Measurements from ENCODE around the gene CTNNA3. TPM values are rescaled to one million over a fixed set of nuclear protein-coding genes. Genes with fewer than 3 reads are reported as not detected.

Gene CTNNA3
- total RNA-seq, 1 donor from 2014 or later: not detected

DNA sequence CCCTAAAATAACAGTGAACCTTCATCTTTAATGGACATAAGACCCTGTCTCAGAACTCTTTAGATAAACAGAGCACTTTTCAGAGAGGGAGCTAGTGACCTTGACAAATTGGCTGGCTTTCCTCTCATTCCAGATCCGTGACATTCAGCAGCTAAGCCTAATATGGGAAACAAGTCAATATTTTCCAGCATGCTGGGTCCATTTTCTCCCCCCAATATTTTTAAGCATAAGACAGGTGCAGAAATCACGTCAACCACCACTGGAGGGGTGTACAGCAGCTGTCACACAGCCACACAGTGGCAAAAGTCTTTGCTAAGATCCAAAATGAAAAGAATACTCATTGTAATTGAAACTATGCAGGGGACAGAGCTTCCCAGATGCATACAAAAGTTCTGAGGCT is 744.1 kb downstream of the CTNNA3 start:
- intact Hi-C loops (cut with micrococcal nuclease): no loop called here

DNA sequence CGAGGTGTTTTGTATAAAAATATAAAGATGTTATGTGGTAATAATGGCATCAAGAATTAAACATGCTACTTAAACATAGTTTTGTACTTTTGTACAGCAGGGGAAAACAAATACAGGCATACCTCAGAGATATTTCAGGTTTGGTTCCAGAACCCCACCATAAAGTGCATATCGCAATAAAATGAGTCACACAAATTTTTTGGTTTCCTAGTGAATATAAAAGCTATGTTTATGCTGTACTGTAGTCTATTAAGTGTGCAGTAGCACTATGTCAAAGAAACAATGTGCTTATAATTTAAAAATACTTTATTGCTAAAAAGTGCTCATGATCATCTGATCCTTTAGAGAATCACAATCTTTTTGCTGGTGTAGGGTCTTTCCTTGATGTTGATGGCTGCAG is 752.4 kb downstream of the CTNNA3 start:
- intact Hi-C loops (cut with micrococcal nuclease): no loop called here

DNA sequence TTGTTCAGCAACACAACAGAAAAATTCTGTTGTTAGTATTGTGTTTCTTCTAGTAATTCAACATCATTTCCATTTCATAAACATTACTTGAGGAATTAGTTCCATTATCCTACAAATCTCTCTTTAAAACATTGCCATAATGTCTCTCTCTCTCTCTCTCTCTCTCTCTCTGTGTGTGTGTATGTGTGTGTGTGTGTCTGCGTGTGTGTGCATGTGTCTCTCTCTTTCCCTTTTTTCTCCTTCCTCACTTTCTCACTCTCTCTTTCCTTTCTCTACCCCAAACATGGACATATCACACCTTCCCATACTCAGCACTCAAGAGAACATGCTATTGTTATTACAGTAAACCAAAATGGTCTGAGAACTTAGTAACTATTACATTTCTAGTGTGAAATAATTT is 753.6 kb downstream of the CTNNA3 start:
- intact Hi-C loops (cut with micrococcal nuclease): no loop called here

DNA sequence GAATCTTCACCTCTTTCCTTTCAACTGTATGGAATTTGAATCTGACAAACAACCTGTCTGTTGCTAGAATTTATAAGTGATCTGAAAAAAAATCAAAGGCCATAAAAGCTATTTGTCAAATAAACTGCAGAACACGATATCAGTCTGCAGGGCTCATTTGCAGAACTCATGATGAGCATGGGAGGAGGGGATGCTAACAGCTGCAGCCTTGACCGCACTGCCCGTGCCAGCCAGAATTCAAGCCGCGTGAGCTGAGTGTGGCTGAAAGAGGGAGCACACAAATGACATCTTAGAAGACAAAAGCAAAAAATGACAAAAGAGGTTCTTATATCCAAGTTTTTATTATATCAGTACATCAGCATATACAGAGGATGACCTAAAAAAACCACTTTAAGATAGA is 754.5 kb downstream of the CTNNA3 start:
- intact Hi-C loops (cut with micrococcal nuclease): no loop called here

DNA sequence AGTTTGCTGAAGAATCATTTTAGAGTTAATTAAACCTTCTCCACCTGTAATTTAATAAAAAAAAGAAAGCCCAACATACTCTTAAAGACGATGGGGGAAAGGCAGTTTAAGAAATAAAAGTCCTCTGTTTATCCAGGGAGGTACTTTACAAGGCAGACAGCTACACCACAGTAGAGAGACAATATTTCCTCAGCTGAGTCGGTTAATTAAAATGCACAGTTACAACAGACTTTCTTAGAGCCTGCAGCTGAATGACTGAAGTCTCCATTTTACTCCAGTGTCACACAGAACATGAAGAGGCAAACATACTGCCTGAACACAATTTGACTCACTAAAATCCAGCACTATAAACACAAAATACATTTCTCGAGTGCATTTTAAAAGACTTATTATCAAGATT is 755.0 kb downstream of the CTNNA3 start:
- intact Hi-C loops (cut with micrococcal nuclease): no loop called here

DNA sequence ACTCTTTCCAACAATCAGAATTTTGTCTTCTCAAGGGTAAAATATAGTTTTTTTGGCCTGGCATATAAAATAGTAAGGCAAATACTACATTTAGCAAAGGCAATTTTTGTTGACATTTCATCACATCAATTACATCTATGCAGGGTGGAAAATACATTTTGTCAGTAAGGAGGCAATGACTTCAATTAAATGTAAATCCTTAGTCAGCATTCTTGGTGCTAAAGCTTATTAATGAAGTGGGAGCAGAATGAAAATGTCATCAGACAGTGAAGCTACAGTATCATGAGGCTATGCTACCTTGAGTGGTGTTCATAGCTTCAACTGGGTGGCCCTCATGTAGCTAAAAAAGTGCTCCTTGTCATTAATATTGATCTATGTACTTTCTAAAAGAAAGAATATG is 761.3 kb downstream of the CTNNA3 start:
- intact Hi-C loops (cut with micrococcal nuclease): no loop called here

DNA sequence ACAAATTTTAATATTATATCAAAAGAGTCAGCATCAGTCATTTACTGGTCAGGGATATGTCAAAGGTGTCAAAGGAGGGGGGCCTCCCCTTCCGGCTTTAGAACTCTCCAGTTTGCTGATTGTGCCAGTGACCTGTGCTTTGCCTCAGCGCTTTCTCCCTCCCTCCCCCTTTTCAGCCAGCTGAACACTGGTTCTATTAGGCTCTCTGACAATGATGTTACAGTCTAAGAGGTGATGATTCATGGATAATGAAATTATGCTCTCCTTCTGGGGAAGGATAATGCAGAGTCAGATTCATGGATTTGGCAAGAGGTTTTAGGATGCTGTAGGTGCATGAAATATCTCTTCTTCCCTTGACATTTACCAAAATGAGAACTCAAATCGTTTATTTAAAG is 764.0 kb downstream of the CTNNA3 start:
- intact Hi-C loops (cut with micrococcal nuclease): loop anchor here (1.0 kb wide), 2 partner anchors 752 to 848 kb away; no protein-coding TSS in a partner anchor

DNA sequence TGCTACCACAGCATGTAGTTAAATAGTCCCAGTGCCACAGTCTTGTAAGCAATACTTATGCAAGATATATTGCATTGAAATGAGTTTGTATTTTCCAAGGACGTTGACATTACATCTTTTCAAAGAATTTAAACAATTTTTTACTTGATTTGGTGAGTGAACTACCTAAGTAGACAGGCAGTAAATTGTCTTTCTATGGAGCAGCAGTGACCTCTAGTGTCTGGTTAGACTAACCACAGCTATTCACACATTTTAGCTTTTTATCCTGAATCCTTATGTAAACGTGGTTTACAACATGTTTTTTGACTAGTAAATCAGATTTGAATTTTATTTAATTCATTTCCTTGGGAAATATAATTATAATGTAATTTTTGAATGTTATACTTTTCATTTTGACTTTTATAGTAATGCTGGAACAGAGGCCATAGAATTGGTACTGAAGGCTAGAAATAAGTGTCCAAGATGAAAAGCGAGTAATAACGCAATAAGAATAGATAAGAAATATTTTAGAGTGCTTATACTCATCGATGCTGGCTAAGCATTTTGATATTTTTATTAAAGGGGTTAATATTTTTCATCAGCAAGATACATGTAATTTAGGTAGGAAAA is 764.6 kb downstream of the CTNNA3 start:
- intact Hi-C loops (cut with micrococcal nuclease): loop anchor here (1.0 kb wide), 2 partner anchors 751 to 849 kb away; no protein-coding TSS in a partner anchor

DNA sequence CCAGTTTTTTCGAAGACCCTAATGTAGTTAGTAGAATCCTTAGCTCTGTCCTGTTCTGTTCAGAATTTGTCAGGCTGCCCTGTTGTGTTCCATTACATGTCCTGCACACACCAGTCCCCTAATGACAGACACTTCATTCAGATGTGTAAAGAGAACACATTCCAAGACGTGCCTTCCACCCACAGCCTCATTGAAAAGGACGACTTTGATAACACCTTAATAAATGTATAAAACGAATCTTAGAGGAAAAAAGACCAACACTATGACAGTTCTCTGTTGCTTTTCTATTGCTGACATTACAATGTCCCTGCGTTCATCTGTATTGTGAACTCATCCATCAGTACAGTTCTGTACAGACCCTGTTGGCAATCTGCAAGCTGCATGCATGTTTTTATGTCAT is 766.6 kb downstream of the CTNNA3 start:
- intact Hi-C loops (cut with micrococcal nuclease): loop anchor here (5.0 kb wide), 1 partner anchor 593 kb away; no protein-coding TSS in a partner anchor

DNA sequence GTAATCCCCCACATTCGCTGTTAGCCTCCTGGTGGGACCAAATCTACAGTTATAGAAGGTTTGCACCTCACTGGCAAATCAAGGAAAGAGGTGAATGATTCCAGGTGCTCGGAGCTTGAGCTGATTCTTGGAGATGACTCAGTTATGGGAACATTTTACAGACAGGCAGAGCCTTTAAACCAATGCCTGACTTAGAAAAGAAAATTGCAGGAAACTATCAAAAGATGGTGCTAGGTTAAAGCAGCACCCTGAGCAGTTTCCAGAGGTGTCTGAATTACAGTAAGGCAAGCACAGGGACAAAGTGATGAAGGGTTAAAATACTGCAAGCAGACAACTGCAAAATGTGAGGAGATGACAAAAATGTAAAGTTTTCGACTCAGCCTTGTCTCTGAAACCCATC is 767.2 kb downstream of the CTNNA3 start:
- intact Hi-C loops (cut with micrococcal nuclease): loop anchor here (5.0 kb wide), 1 partner anchor 594 kb away; no protein-coding TSS in a partner anchor

DNA sequence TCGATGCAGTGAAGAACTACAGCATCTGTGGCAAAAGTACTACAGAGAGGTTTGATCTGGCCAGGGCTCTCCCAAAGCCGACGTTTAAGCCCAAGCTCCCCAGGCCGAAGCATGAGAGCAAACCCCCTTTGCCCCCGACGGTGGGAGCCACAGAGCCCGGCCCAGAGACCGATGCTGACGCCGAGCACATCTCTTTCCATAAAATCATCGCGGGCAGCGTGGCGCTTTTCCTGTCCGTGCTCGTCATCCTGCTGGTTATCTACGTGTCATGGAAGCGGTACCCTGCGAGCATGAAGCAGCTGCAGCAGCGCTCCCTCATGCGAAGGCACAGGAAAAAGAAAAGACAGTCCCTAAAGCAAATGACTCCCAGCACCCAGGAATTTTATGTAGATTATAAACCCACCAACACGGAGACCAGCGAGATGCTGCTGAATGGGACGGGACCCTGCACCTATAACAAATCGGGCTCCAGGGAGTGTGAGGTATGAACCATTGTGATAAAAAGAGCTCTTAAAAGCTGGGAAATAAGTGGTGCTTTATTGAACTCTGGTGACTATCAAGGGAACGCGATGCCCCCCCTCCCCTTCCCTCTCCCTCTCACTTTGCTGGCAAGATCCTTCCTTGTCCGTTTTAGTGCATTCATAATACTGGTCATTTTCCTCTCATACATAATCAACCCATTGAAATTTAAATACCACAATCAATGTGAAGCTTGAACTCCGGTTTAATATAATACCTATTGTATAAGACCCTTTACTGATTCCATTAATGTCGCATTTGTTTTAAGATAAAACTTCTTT is 767.8 kb downstream of the CTNNA3 start:
- intact Hi-C loops (cut with micrococcal nuclease): loop anchor here (5.0 kb wide), 1 partner anchor 594 kb away; no protein-coding TSS in a partner anchor

DNA sequence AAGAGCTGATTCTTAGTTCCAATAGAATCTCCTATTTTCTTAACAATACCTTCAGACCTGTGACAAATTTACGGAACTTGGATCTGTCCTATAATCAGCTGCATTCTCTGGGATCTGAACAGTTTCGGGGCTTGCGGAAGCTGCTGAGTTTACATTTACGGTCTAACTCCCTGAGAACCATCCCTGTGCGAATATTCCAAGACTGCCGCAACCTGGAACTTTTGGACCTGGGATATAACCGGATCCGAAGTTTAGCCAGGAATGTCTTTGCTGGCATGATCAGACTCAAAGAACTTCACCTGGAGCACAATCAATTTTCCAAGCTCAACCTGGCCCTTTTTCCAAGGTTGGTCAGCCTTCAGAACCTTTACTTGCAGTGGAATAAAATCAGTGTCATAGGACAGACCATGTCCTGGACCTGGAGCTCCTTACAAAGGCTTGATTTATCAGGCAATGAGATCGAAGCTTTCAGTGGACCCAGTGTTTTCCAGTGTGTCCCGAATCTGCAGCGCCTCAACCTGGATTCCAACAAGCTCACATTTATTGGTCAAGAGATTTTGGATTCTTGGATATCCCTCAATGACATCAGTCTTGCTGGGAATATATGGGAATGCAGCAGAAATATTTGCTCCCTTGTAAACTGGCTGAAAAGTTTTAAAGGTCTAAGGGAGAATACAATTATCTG is 768.6 kb downstream of the CTNNA3 start:
- intact Hi-C loops (cut with micrococcal nuclease): loop anchor here (5.0 kb wide), 1 partner anchor 595 kb away; no protein-coding TSS in a partner anchor

DNA sequence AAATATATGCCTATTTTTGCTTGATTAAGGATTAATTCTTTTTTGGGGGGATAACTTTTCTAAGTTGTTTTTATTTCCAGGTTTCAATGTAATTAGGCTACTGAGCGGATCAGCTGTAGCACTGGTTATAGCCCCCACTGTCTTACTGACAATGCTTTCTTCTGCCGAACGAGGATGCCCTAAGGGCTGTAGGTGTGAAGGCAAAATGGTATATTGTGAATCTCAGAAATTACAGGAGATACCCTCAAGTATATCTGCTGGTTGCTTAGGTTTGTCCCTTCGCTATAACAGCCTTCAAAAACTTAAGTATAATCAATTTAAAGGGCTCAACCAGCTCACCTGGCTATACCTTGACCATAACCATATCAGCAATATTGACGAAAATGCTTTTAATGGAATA is 769.2 kb downstream of the CTNNA3 start:
- intact Hi-C loops (cut with micrococcal nuclease): loop anchor here (5.0 kb wide), 1 partner anchor 595 kb away; no protein-coding TSS in a partner anchor

DNA sequence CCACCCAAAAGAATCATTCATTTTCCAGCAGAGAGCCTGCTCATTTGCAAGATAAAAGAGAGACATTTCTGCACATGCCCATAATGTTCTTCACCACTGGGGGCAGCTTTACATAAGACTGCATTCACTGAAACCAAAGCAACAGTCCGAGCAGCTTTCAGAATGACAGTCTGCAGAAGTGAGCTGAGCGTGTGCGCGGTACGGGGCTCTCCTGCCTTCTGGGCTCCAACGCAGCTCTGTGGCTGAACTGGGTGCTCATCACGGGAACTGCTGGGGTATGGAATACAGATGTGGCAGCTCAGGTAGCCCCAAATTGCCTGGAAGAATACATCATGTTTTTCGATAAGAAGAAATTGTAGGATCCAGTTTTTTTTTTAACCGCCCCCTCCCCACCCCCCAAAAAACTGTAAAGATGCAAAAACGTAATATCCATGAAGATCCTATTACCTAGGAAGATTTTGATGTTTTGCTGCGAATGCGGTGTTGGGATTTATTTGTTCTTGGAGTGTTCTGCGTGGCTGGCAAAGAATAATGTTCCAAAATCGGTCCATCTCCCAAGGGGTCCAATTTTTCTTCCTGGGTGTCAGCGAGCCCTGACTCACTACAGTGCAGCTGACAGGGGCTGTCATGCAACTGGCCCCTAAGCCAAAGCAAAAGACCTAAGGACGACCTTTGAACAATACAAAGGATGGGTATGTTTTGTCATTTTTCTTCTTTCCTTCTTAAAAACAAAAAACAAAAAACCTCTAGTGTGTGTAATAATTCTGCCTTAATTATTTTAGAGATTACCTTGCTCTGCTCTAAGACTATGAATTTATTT is 769.9 kb downstream of the CTNNA3 start, which contains the start of gene LRRTM3:
TSS of gene LRRTM3 (plus strand) at position 141 of the 820 bp plus-strand sequence.
- intact Hi-C loops (cut with micrococcal nuclease): loop anchor here (5.0 kb wide), 1 partner anchor 596 kb away; no protein-coding TSS in a partner anchor

DNA sequence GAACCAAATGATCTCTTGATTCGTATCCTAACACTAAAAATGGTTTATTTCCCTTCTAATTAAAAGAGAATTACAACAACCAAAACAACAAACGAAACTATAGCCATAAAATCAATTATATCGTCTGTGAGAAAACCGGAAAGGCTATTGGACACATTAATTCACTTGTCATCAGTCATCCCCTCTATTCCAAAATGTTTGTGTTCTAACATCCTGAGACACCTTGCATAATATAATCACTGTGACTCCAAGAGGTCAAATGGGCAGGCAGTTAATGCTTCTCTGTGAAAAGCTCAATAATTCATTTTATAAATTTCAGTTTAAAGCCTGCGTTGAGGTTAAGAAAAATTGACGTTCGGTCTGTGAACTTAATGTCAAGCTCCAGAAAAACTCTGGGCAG is 770.6 kb downstream of the CTNNA3 start:
- intact Hi-C loops (cut with micrococcal nuclease): loop anchor here (5.0 kb wide), 1 partner anchor 597 kb away; no protein-coding TSS in a partner anchor

DNA sequence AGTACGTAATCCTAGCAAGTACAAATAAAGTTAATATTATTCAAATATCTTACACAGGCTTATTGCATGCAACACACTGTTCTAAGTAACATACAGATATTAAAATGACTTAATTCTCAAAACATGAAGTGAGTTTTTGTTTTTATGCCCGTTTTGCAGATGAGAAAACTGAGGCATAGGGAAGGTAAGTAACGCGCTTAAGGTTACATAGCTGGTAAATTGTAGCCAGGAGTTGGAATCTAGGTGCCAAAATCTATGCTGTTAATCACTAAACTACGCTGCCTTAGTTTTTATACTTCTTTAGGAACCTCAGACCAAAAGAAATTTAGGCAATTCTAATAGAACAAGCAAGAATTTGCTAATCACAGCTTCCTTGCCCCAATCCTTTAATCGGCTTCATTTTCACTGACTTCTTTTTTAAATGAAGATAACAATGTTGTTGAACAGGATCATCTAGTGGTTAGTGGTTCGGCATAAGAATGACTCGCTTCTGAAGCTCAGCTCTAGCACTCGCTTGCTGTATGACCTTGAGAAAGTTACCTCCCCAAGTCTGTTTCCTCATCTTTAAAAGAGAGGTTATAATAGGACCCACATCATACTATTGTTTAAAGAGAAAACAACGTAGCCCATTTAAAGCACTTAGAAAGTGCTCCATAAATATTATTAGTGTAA is 771.2 kb downstream of the CTNNA3 start:
- intact Hi-C loops (cut with micrococcal nuclease): loop anchor here (5.0 kb wide), 1 partner anchor 597 kb away; no protein-coding TSS in a partner anchor

DNA sequence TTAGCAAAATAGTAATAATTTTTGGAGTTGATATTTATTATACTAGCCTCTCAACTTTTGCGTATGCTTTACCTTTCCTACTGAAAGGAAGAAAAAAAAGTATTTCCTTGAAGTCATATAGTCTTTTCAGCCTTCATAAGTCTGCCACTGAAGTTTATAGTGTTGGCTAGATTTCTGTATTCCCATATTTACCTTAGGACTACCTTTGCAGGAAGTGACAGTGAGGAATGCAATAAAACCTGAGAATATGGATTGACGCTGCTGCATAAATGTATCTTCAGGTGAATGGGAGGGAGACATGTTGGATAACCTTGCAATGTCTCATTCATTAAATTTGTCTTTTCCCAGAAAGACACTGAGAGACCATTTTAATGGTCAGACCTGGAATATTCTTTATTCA is 776.7 kb downstream of the CTNNA3 start:
- intact Hi-C loops (cut with micrococcal nuclease): no loop called here

DNA sequence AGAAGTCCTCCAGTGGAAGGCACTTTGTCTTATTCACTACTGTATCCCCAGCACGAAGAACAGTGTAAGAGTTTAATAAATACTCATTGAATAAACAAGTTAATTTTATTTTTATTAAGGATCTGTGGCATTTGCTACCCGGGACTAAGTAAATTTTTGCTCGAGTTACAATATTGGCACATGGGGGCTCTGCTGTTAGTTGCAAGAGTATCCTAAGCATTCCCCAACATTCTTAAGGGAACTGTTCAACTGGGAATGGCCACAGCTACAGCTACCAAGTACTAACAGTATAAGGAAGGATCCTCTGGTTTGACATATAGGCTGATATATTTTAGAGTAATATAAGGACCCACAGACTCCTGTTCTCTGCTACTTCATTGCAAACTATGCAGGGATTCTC is 778.9 kb downstream of the CTNNA3 start:
- intact Hi-C loops (cut with micrococcal nuclease): no loop called here

DNA sequence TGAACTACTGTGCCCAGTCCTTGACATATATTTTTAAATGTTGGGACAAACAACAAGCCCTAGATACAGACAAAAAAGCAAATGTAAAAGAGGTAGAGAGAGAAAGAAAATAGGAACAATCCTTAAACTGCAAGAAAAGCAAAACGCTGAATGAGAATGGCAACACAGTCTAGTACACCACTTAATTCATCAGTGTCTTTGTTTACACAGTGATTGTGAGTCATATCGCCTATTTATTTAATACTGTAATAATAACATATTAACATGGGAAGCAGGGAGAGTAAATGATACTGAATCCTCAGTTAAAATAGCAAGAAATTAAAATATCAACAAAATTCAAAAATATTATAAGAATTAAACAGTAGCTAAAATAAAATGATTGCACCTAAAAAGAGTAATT is 780.0 kb downstream of the CTNNA3 start:
- intact Hi-C loops (cut with micrococcal nuclease): no loop called here

DNA sequence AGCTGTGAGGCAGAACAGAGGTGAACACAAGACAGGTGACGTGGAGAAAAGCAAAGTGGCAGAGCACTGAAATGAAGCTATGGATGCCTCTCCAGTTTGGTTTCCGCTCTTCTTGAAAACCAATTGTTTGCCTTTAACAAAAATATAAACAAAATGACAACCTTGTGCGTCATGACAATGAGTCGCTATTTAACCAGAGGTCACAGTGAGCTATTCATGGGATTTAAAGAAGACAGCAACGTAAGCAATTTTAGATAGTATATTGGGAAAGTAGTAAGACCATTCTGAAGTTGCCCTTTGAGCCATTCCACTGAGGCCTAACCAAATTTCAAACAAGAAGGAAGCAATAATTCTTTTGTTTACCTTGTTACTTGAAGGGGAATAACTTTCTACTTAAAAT is 785.3 kb downstream of the CTNNA3 start:
- intact Hi-C loops (cut with micrococcal nuclease): no loop called here
